ENCODE results near the gene GNA12.

DNA sequence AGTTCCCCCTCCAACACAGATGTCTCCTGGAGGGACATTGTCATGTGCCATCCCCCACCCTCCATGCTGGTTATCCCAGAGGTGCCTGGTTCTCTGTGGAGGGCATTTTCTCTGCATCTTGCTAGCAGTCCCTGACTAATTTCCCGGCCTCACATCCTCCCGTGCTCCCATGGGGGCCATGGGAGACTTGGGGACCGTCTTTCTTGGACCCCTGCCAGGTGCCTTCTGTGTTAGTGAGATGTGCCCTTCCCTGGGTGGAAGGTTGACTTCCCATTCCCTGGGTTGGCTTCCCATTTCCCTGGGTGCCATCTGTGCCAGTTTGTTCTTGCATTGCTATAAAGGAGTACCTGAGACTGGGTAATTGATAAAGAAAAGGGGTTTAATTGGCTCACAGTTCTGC is 22.5 kb upstream of the GNA12 start:
- TF ChIP-seq GATA3 (IDR thresholded peaks at IDR 0.05; ENCODE audit: low read depth, low read length) (no peak), GATA2 (IDR thresholded peaks at IDR 0.05; ENCODE audit: low read depth, low read length) (no peak)

Measured in SH-SY5Y (cell line).